HS-27A (cell line): Measurements from ENCODE around the gene RPIA.
A peak's percentile ranks its signal among the peaks of the same experiment; 100 is the strongest.
"Not testable (repeated sequence)": the region's sequence is repeated elsewhere in the genome, so short reads cannot be mapped to it uniquely, and the experiment has no call there.

Experiments
- DNase-seq: peaks from one replicate; pipeline ENCODE4 v3.0.0-alpha.2; 2012; ENCODE audit warnings: low read depth, missing footprints

The RPIA gene

DNA sequence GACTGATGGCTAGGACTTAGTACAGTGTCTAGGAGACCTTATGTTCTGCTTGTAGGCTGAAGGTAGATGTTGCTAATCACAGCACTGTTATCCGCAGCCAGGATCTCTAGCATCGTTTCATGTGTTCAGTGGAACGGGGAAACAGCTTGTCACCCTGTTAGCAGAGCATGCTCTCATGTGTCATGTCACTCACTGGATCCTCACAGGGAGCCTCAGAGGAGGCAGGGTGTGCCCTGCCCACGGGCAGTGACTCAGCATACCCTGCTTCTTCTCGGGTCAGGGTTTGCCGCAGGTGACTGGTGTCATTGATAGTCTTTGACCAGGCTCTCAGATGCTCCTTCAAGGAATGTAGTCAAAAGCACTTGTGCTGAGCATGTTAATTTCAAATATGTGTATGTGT is 44.4 kb downstream of the RPIA start:
- DNase-seq, result no peak

DNA sequence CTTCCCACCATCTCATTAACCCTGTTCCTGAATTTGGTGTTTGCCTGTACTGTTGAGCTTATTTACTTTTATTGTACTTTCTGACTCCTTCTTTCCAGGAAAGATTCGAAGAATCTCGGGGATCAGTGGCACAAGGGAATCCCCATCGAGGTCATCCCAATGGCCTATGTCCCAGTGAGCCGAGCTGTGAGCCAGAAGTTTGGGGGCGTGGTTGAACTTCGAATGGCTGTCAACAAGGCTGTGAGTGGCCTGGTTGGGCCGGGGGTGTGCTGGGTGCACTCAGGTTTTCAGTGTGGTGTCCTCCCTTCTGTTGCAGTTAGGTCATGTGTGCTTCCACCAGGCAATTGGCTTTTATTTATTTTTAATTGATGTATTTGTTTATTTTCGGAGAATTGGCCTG is 45.0 kb downstream of the RPIA start:
- DNase-seq, result no peak

DNA sequence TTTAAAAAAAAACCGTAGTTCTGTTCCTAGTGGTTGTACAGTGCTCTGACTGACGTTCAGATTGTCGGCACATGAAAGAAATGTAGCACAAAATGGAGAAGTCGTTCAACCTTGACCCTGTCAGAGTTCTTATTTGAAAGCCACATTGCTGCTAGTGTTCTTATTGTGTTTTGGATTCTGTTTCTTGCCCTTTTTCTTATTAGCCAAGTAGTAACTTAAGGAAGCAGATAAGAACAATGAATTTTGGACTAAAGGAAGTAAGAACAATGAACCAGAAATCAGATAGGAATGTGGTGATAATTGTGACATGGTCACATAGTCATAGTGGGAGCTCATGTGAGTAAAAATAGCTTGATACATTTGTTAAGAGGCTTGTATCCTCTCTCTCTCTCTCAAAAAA is 45.9 kb downstream of the RPIA start:
- no peak for DNase-seq

DNA sequence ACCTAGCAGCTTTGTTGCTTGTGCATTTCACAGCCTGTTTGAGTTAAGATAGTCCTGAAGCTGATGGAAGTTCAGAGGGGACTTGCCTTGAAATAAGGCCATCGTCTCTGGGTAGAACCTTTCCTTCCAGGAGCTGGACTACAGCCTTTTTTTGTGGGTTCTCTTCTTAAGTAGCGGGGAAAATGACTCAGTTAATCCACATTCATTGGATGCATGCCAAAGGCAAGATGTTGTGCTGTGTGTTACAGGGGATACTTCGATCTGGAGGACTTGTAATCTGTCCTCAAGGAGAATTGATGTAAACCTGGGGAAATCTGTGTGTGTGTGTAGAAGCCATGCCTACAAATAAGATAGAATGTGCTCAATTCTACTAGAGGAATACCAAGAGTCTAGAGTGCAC is 46.8 kb downstream of the RPIA start:
- no peak for DNase-seq

DNA sequence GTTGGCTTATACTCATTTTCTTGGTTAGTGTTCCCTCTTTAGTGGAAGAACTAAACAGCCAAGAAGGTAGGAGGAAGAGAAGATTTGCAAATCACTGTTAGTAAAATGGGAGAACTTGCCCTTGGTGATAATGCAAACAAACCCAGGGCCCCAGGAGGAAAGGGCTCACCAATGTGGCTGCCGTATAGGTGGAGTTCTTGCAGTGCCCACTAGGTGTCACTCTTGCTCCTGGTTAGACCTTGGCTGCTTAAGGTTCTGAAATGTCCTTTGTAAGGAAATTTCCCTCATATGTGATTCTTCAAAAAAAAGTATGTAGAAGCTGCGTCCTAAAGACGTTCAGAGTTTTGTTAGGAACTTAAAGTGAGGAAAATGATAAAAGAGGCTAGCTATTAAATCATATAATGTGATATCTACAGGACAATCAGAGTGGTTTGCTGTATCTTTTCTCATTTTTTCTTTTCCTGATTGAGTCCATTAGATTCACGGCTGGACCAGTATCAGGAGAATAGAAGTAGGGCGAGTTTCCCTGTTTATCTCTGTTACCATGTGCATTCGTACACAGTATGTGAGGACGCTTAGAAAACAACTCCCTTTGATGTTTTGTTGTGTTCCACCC is 48.6 kb downstream of the RPIA start:
- DNase-seq, result no peak

DNA sequence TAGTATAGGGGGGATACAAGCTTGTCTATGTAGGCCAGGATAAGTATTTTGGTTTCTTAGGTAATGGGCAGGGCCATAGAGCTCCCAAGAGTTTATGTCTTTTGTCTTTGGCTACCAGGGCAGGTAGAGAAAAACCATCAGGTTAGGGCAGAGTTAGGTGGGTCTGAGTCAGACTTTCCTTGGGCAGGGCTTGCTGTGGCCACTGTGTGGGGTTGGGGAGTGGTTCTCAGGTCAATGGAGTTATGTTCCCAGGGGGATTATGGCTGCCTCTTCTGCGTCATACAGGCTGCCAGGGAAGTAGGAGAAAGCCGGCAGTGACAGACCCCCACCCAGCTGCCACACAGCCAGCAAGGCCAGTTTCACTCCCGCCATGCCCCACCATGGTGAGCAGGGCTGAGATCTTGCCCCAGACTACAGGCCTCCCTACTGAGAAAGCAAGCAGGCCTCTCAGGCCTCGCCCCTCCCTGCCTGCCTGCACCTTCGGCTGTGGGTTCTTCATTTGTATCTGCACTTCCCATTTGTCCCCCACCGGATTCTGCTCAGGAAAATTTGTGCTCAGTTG is 55.5 kb downstream of the RPIA start:
- no peak for DNase-seq

DNA sequence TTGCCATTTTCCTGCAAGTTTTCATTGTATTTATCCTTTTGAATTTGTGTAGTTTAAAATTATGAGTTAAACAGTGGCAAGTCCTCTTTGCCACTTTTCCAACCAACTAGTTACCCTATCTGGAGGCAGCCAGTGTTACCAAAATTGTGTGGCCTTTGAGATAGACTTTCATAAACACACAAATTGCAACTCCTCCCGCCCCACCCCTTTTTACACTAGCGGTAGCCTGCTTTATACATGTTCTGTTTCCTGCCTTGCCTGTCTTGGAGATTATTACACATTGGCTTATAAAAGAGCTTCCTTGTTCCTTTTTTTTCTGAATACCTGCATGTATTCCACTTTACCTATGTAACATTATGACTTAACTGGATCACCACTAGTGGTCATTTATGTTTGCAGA is 56.5 kb downstream of the RPIA start:
- DNase-seq, result no peak

DNA sequence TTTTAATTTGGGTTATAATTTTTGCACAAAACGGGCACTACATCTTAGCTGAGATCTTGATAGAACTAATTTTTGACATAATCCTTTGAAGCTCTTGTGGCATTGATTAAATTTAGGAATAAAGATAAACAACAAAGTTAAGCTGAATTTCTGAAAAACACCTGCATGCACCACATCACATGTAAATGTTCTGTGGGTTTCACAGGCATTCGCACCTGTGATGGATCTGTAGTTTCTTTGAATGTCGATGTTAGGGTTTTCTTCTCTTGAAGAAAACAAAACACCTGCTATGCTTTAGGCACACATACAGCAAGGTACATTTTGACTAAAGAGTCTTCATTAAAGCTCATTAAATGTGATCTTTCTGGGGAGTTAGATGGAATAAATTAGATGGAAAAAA is 60.3 kb downstream of the RPIA start:
- DNase-seq, result no peak

DNA sequence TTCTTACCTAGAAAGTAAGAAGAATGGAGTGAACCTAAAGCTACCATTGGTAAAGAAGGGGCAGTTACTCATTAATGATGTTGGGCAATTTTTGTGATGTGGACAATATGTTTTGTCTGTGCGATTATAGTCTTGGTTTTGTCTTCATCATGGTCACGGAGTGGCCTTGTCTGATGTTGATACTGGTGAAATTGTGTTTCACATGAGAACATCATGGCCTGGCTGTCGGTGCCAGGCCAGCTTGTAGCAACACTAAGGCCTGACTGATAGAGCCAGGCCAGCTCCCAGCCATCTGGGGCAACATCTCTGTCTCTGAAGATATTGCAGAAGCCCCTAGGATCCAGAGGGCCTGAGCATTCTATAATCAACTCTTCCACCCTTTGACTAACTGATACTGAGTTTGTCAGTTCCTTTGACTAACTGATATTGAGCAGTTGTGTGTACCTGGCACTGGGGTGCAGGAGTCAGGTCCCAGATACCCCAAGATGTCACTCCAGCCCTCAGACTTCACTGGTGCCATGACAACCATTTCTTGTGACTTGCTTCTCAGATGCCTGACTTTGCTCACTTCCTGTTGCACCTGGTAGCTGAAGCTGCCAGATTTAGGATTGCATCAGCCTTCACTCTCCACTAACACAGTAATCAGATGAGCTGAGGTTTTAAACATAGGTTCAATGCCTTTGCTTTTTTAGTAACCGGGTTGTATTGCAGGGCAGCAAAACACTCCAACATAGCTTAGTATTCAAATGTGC is 62.5 kb downstream of the RPIA start:
- DNase-seq, result no peak

DNA sequence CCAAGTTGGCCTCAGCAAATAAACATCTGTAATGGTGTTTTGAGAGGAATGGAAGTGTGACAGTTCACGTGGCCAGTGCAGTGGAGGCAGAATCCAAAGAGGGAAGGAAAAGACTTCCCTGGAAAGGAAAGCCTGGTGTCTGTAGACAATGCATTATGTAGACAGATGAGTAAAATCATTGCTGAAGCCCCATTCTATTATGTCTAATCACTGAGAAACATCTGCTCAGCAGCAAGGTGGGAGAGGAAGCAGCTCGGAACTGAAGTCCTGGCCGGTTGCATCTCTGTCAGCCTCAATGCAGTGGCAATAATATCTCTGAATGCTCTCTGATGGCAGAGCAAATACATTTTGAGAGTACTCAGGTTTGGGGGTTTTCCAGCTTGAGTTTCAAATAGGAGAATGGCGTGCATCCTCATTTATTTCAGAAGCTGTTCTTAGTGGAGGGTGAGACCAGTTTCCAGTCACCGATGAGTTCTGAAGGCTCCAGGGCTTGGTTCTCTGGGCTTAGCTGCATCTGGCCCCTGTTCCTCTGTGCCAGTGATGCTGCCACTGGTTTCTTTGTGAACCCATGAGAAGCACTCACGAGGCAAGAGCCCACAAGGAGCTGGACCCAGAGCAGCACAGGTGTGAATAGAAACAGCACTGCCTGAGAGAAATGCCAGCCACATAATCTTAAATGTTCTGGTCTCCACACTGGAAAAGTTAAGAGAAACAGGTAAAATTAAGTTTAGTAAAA is 63.3 kb downstream of the RPIA start:
- no peak for DNase-seq

DNA sequence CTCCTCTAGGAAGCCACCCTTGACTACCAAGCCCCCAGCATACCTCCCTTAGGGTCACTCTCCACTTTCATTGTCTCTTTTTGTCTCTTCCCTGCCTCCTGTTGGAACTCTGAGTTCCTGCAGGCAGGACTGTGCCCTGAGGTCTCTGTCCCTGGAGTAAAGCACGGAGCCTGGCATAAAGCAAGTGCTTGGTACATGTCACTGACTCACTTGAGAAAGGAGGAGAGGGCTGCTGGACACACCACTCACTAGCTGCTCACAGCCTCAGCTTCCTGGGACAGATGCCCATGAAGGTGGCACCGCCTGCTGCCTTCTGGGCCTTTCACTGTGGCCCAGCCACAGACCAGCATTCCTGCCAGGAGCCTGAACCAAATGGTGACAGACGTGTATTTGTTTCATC is 64.4 kb downstream of the RPIA start:
- no peak for DNase-seq

DNA sequence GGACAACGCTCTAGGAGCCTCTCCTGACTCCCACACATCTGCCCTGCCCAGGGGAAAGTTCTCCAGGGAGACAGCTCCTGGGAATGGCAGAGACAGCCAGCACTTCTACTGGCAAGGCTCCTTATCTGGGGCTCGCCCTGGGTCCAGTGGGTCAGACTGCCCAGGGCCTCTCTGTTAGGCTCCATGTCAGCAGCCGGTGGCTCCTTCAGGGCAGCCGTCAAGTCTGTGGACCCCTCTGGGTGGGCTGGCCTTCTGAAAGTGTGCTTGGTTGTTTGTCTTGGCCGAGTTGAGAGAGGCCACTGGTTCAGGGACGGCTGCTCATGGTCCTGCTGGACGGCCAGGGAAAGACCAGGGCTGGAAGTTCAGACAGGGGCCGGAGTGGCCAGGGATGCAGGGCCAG is 65.6 kb downstream of the RPIA start:
- DNase-seq, result no peak

DNA sequence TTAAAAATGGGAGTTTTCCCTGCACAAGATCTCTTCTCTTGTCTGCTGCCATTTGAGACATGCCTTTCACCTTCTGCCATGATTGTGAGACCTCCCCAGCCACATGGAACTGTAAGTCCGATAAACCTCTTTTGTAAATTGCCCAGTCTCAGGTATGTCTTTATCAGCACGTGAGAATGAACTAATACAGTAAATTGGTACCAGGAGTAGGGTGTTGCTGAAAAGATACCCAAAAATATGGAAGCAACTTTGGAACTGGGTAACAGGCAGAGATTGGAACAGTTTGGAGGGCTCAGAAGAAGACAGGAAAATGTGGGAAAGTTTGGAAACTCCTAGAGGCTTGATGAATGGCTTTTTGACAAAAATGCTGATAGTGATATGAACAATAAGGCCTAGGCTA is 67.2 kb downstream of the RPIA start:
- not testable (repeated sequence) for DNase-seq

DNA sequence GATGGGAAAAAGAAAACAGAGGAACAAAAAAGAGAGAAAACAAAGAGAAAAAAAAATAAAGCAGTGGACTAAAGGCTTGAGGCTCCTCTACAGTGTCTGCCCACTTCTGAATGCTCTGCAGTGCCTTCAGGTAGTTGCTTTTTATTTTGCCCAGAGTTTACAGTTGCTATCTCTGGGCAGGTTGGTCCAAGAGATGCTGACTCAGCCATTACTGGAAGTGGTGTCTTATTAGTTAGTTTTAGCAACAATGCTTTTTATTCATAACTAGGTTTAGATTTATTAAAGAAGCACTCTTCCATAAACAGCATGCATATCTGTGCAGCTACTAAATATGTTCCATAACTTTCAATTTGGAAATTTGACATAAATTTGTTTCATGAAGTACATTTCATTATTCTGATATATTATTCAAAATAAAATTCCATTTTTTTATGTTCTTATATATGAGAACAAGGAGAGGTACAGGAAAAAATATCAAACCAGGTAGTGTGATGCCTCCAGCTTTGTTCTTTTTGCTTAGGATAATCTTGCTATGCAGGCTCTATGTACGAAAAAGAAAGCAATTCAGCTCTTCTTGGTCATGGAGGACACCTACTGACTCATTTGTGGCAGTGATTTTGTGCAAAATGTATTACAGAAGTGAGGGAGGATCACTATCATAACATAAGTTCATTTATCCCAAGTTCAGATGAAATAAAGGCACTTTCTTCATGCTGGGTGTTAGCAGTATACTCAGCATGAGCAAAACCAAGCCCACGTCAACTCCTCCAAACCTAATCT is 69.5 kb downstream of the RPIA start:
- no peak for DNase-seq

DNA sequence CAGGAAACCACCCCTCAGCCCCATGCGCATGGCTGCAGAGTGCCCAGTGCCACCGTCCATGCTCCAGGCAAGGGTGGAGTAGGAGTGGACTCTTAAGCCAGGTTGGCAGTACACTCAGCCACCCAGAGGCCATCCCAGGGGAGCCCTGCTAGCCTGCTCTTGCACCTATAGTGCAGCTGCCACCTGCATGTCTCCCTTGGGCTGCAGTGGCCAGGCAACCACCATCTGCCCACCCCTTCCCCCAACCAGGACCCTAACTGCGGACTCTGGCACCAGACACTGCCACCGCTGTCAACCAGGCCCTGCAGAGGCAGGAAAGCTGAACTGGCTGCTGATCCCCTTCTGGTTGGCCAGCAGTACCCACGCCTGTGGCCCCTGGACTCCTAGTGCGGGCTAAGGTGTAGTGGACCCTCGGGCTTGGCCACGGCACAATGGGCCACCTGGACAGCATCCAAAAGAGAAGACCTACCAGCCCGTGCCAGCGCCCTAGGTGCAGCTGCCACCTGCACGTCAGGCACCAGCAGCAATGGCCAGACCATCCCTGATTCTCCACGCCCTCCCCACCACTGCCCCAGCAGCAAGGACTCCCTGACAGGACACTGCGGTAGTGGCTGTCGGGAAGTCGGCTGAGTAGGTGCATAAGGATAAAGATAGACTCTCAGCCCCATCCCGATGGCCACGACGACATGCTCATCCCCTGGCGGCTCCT is 72.8 kb downstream of the RPIA start:
- DNase-seq, result no peak

DNA sequence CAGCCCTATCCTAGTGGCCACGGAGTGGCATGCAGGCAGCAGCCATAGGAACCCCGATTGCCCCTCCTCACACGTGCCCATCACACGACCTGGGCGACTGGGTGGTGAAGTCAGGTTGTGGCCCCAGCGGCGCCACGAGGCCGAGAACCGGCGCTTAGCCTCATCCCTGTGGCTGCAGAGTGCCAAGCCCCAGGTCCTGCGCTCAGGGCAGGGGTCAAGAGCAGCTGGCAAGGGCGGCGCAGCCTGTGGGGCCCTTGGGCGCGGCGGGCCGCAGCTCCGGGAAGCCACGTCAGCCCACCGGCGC is 73.3 kb downstream of the RPIA start:
- no peak for DNase-seq

DNA sequence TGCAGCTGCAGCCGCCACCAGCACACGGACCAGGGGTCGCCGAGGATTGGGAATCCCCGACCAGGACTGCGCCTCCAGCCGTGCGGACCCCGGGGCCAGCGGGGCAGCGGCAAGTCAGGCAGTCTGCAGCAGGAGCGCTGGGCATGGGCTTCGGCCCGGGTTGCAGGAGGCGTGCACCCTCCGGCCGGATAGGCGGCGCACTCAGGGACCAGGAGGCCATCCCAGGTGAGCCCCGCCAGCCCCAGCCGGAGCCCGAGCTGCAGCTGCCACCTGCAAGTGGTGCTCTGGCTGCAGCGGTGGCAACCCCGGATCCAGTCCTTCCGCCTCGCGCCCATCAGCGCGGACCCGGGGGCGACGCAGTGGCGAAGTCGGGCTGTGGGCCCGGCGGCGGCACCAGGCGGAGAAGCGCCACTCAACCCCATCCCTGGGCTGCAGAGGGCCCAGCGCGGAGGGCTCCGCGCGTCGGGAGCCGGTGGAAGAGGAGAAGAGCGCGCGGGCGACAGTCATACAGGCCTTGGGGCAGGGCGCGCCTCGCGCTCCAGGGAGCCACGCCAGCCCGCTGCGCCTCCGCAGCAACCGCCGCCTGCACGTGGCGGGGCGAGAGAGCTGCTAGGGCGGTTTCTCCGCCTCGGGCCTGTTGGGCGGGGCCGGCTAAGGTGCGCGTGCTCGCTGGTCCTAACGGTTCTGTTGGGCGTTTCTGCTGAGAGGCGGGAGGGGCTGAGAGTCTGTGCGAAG is 73.8 kb downstream of the RPIA start:
- DNase-seq, result peak; percentile 15

DNA sequence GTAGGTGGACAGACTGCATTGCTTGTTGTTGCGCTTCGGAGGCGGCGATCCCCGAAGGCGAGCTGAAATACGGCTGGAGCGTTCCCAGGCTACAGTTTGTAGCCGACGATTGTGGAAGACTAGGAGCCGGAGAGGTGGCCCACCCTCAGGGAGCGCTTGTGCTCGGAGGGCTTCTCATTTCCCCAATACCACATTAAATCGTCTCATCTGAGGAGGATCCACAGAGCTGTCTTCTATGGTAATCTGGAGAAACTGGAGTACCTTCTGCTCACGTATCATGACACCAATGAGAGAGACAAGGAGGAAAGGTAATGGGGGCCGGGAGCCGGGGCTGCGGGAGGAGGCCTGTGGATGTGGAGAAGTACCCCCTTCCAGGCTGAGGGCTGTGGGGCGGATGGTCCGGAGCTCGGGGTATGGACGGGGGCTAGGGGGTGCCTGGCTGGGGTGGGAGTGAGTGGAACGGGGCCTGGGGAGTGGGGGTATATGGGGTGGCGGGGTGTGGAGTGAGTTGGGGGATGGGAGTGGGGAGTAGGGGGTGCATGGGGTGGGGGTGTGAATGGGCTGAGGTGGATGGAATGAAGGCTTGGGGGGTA is 74.5 kb downstream of the RPIA start:
- DNase-seq, result not testable (repeated sequence)

DNA sequence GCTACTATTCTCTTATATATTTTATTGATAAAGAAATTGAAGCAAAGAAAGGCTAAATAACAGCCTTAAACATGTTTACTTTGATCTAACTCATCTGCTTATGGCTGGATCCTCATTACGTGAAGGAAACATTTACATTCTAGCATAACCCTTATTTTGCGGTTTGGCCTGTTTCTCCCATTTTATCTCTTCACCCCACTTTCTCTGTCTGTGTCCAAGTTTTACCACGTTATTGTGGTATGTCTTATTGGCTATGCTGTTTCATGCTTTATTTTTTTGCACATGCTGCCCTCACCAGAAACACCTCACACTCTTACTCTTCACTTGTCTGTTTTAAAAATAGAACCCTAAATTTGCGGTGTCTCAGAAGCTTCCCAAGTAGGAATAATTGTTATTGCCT is 78.5 kb downstream of the RPIA start:
- no peak for DNase-seq

DNA sequence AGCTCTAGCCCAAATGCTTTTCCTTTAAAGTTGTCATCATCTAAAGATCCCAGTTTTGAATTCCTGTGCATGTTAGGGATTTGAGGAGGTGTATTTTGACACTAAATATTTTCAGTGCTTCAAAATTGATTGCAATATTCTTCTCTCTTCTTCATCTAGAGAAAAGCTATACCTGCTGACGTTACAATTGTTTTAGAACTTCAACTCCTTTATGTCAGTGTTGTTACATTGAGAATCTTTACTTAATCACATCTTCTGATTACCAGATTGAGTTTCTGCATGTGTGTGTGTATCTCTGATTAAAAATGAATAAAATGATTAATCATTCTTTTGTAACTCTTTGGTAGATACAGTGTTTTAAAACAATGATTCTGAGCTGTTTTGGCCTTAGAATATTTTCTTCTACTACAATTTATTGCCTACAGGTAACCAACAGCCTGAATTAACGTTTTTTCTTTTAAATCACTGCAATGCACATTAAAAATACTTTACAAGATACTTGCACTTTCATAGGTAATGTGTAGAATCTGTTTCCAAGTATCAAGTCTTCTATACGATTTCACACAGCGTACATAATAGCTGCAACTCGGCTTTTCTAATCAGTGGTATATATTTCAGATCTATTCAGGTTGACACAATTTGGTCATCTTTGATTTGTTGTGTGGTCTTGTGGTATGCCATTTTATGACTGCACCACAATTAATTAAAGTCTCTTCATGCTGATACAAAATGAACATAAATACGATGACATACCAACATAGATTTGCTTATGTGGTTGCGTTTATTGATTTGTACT is 82.0 kb downstream of the RPIA start:
- not testable (repeated sequence) for DNase-seq
